Measurements from ENCODE around the gene OR10D3.
"Not testable (repeated sequence)": the region's sequence is repeated elsewhere in the genome, so short reads cannot be mapped to it uniquely, and the experiment has no call there.

Gene OR10D3

GRCh38 chr11:124183068-124183467, at the start of gene OR10D3:
OR10D3 (plus strand) TSS chr11:124183345; CDS start chr11:124185270, 1,925 bp downstream.
- no peak for DNase-seq

- DNase-seq = no peak
Observed at GRCh38 chr11:124143034-124143433, 40.1 kb upstream of the OR10D3 start.

GRCh38 chr11:124147951-124148350, 35.2 kb upstream of the OR10D3 start:
- no peak for DNase-seq

GRCh38 chr11:124150684-124151083, 32.5 kb upstream of the OR10D3 start:
- no peak for DNase-seq

GRCh38 chr11:124152770-124153407, 30.3 kb upstream of the OR10D3 start:
- DNase-seq = no peak

- DNase-seq = no peak
Observed at GRCh38 chr11:124153821-124154220, 29.3 kb upstream of the OR10D3 start.

- no peak for DNase-seq
Observed at GRCh38 chr11:124159481-124159880, 23.7 kb upstream of the OR10D3 start.

GRCh38 chr11:124160986-124161385, 22.2 kb upstream of the OR10D3 start:
- DNase-seq = no peak

GRCh38 chr11:124167826-124168231, 15.3 kb upstream of the OR10D3 start:
- DNase-seq = no peak

- no peak for DNase-seq
Observed at GRCh38 chr11:124168796-124169195, 14.3 kb upstream of the OR10D3 start.

- not testable (repeated sequence) for DNase-seq
Observed at GRCh38 chr11:124170315-124170714, 12.8 kb upstream of the OR10D3 start.

- DNase-seq = no peak
Observed at GRCh38 chr11:124170801-124171586, 12.2 kb upstream of the OR10D3 start.

GRCh38 chr11:124172101-124172500, 11.0 kb upstream of the OR10D3 start:
- no peak for DNase-seq

GRCh38 chr11:124172599-124172998, 10.5 kb upstream of the OR10D3 start:
- DNase-seq = no peak

- no peak for DNase-seq
Observed at GRCh38 chr11:124174001-124174583, 9.1 kb upstream of the OR10D3 start.

- no peak for DNase-seq
Observed at GRCh38 chr11:124176925-124177715, 6.0 kb upstream of the OR10D3 start.

- DNase-seq = no peak
Observed at GRCh38 chr11:124179310-124179709, 3.8 kb upstream of the OR10D3 start.

GRCh38 chr11:124190298-124191139, 7.4 kb downstream of the OR10D3 start:
- no peak for DNase-seq

GRCh38 chr11:124193221-124194010, 10.3 kb downstream of the OR10D3 start:
- DNase-seq = no peak

- DNase-seq = no peak
Observed at GRCh38 chr11:124194293-124195188, 11.4 kb downstream of the OR10D3 start.

Measured in activated T-cell treated with anti-CD3 and anti-CD28 coated beads for 4 hours (primary cell).